Measurements from ENCODE around the gene AFF3.

AFF3 gene

GRCh38 chr2:99619151-99619550, 523.2 kb downstream of the AFF3 start:
- DNase-seq: no peak

DNA sequence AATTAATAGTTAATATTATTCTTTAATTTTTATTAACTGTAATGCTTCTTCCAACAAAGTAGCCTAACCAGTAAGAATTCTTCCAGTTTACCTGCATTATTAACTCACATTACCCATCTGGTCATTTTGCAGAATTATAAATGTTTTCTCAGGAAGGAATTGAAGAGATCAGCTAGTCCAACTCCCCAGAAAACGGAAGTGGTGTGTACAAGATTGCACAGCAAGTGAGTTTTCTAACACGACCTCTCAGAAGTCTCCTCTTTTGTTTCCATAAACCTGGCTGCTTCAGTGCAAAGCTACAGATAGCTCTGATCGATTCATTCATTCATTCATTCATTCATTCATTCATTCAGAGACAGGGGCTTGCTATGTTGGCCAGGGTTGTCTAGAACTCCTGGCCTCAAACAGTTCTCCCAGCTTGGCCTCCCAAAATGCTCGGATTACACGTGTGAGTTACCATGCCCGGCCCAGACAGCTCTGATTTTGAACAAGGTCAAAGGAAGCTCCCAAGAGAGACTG, 523.8 kb downstream of the AFF3 start:
- DNase-seq: no peak

GRCh38 chr2:99617811-99618210, 524.6 kb downstream of the AFF3 start:
- no peak for DNase-seq

DNA sequence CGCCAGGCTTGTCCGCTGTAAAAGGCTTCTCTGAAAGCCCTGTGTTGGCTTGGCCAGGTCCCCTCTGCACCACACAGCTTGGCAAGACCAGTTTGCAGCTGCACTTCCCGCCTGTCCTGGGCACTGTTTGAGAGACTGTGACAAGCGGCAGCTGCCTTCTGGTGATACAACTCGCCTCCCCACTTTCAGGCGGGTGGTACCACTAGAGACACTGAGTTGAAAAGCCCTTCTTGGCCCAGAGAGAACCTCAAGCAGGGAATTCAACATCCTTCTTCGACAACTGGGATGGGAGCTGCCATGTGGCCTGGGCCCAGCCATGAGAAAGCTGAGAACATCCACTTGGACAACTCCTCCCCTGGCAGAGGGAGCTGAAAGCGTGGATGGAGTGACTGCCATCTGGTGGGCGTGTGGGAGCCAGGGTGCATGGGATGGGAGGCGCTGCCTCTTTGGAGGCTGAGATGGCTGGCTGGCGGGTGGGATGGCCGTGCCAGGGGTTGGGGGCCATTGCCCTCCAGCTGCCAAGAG, 527.1 kb downstream of the AFF3 start:
- DNase-seq: no peak

GRCh38 chr2:99613980-99614379, 528.4 kb downstream of the AFF3 start:
- no peak for DNase-seq

DNA sequence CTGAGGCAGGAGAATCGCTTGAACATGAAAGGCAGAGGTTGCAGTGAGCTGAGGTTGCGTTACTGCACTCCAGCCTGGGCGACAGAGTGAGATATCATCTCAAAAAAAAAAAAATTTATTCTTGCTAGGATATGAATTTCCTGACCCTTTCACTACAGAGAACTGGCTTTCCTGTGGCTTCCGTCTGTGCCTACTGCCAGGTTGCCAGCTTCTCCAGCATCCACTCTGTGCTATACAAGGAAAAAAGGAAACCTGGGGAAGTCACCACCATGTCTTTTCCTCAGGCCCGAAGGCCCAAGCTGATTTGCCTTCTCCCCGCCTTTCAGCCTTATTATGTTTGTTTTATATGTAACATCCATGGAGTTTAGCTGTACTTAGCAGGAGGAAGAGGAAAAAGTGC, 530.6 kb downstream of the AFF3 start:
- DNase-seq: no peak

DNA sequence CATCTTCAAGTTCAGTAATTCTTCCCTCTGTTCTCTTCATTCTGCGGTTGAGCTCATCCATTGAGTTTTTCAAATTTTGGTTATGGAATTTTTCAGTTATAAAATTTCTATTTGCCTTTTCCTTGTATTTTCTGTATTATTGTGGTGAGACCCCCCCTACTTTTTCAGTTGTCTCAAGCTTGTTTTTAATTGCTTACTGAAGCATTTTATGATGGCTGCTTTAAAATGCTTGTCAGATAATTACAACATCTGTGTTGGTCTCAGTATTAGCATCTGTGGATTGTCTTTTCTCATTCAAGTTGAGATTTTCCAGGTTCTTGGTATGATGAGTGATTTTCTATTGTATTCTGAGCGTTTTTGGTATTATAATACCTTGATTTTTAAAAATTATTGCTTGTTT, 531.4 kb downstream of the AFF3 start:
- no peak for DNase-seq

DNA sequence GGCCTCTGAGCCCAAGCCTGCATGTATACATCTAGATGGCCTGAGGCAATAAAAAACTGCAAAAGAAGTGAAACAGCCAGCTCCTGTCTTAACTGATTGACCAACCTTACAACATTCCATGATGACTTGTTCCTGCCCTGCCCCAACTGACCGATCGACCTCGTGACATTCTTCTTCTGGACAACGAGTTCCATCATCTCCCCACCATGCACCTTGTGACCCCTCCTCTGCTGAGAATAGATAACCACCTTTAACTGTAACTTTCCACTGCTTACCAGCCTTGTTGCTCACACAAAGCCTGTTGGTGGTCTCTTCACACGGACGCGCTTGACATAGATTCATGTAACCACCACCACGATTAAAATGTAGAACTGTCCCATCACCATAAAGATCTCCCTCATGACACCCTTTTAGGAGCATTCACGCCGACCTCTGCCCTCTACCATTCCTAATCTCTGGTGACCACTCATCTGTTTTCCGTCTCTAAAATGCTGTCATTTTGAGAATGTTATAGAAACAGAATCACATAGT, 532.5 kb downstream of the AFF3 start:
- no peak for DNase-seq

DNA sequence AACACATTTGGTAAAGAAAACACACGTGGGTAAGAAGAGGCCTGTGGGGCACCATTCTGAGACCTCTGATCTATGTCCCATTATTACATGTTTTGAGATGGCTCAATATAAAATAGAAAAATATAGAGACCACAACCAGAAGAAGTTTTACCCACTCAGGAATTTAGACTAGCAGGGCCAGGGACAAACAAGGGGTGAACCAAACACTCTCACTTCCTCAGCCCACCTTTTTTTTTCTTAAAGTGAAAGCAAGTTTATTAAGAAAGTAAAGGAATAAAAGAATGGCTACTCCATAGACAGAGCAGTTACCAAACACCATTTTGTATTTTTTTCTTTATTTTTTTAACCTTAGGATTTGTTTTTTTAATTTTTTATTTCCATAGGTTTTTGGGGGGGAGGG, 533.5 kb downstream of the AFF3 start:
- DNase-seq: no peak

GRCh38 chr2:99607861-99608491, 534.4 kb downstream of the AFF3 start:
- no peak for DNase-seq

DNA sequence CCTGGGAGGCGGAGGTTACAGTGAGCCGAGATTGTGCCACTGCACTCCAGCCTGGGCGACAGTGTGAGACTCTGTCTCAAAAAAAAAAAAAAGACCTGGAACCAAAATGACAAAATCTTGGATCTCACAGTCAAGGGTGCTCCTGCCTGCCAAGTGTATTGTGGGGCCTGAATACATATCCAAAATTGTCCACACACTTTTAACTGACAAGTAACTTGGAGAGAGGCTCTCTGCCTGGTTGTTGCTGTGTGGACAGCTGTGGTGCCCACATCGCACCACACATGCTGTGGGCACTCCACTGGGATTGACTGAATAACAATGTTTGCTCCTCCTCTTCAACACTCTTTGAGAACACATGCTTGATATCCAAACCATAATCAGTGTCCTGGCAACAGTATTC, 534.9 kb downstream of the AFF3 start:
- DNase-seq: no peak

DNA sequence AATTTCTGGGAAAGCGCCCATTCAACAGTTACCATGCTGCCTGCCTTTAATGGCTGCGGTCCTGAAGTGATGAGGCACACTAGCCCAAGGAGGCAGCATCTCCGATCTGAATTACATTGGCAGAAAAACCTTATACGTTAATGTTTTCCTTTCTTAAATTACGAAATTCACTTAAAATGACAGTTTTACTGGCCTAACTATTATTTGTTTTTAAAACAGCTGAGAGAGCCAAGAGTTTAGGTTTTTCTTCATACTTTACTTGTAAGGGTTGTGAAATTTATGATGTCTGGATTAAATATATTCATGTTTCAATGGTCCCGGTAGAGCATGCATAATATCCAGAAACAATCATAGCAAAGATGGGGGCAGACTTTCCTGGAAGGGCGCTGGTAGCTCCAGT, 537.4 kb downstream of the AFF3 start:
- no peak for DNase-seq

GRCh38 chr2:99602476-99602875, 539.9 kb downstream of the AFF3 start:
- DNase-seq: no peak

GRCh38 chr2:99600981-99601651, 541.3 kb downstream of the AFF3 start:
- no peak for DNase-seq

- no peak for DNase-seq
Measured at GRCh38 chr2:99598441-99598840, 543.9 kb downstream of the AFF3 start.

GRCh38 chr2:99597616-99598015, 544.8 kb downstream of the AFF3 start:
- DNase-seq: no peak

DNA sequence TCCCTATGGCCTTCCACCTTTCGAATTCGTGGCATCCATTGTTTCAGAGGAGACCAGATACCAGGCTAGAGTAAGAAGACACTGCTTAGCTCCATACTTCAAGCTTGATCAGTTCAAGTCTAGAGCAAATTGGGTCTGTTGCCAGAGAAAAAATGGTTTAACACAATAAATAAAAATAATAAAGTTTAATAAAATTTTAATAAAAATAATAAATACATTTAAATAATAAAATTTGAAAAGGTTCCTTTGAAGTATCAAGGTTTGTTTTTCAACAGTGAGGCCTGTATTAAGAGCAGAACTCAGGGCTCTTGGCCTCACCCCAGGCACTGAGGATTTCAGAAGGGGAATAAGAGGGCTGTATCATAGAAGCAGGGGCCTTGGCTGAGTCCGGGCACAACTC, 547.0 kb downstream of the AFF3 start:
- no peak for DNase-seq

GRCh38 chr2:99593692-99594427, 548.5 kb downstream of the AFF3 start:
- no peak for DNase-seq

- no peak for DNase-seq
Measured at GRCh38 chr2:99576775-99577174, 565.6 kb downstream of the AFF3 start.

DNA sequence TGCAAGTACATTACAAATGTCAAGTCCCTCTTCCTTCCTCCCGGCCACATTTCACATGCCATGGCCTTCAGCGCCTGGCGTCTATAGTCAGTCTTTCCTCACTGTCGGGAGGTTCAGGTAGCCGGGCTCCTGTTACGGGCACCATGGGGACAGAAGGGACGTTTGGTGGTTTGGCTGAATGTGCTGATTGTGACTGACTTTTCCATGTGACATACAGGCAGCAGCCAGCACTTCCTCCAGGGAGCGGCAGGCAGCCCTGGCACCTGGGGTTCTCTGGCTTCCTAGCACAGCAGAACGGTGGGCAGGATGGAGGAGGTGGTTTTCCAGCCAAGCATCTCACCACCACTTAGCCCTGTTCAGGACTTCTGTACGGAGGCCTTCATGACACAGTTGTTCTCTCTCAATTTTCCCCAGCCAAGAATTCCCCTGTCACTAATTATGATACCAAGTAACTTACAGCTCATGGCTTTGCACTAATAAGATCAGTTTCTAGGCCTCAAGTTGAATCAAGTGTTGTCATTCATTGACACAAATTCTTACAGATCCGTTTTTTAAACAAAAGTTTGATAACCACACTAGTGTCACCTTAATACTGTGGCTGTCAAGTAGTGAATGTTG, 568.6 kb downstream of the AFF3 start:
- no peak for DNase-seq

- no peak for DNase-seq
Measured at GRCh38 chr2:99572373-99573164, 569.8 kb downstream of the AFF3 start.

DNA sequence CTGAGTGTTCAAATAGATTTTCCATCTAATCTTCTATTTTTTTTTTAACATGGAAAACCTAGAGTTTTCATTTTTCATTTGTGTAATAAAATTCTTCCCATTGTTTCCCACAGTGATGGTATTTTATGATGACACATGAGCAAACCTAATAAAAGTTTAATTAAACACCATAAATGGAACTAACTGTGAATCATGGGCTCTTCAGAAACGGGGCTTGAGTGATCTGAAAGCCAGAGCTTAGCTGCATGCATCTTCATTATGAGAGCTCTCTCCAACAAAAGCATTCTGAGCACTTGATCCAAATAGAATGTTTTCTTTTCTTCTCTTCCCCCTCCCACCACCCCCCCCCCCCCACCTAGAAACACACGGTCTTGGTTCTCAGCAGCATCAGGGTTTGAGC, 570.4 kb downstream of the AFF3 start:
- no peak for DNase-seq
